GM19099 (cell line): ENCODE measurements around the gene NHLRC4.

ENCODE experiments used
- POLR2A ChIP-seq: IDR thresholded peaks from 3 replicates; pipeline ENCODE4 v1.6.1; 2011; ENCODE audit warnings: low read depth; ENCODE audit not compliant: insufficient read length; ENCODE audit errors: extremely low read depth

Gene NHLRC4

GRCh38 chr16:537415-538335 is 29.1 kb upstream of the NHLRC4 start:
- TF ChIP-seq POLR2A, result no peak

- no peak for TF ChIP-seq POLR2A
Measured at GRCh38 chr16:539901-540530, 26.8 kb upstream of the NHLRC4 start.

- TF ChIP-seq POLR2A, result no peak
Measured at GRCh38 chr16:540645-541340, 26.0 kb upstream of the NHLRC4 start.

GRCh38 chr16:543301-544164 is 23.3 kb upstream of the NHLRC4 start:
- TF ChIP-seq POLR2A, result no peak

- no peak for TF ChIP-seq POLR2A
Measured at GRCh38 chr16:544517-544916, 22.3 kb upstream of the NHLRC4 start.

GRCh38 chr16:546909-547770 is 19.7 kb upstream of the NHLRC4 start:
- no peak for TF ChIP-seq POLR2A

- no peak for TF ChIP-seq POLR2A
Measured at GRCh38 chr16:548586-548985, 18.2 kb upstream of the NHLRC4 start.

GRCh38 chr16:549544-550263 is 17.1 kb upstream of the NHLRC4 start:
- TF ChIP-seq POLR2A, result no peak

GRCh38 chr16:551210-551609 is 15.6 kb upstream of the NHLRC4 start:
- TF ChIP-seq POLR2A, result no peak

- no peak for TF ChIP-seq POLR2A
Measured at GRCh38 chr16:552171-552570, 14.6 kb upstream of the NHLRC4 start.

- TF ChIP-seq POLR2A, result no peak
Measured at GRCh38 chr16:553601-554296, 13.1 kb upstream of the NHLRC4 start.

GRCh38 chr16:554297-554621 is 12.5 kb upstream of the NHLRC4 start:
- no peak for TF ChIP-seq POLR2A
